ENCODE data around the gene KCNH2. TPM values are rescaled to one million over a fixed set of nuclear protein-coding genes. Genes with fewer than 3 reads are reported as not detected.

Gene KCNH2
- total RNA-seq, 1 experiment from 2014 or later, result 1.5 TPM

GRCh38 chr7:150972741-150973140, 5.4 kb downstream of the KCNH2 start:
- no peaks in the 10 kb centered on the region for H3K36me3 ChIP-seq (ENCODE audit: insufficient read depth, low read length, poor library complexity, severe bottlenecking)
- no peak for DNase-seq (ENCODE audit: low spot score)
- TF ChIP-seq CTCF (conservative IDR thresholded peaks at IDR 0.05; ENCODE audit: low read depth, low read length) (no peak), EZH2 (IDR thresholded peaks at IDR 0.05; ENCODE audit: borderline replicate concordance, low read depth, low read length, poor library complexity, severe bottlenecking) (no peak)
- ChIA-PET POLR2A (ENCODE audit: low non-redundant PET) (no interaction called here), CTCF (no interaction called here)
- BruUV-seq (replicated peaks), result no TSS peak
- H3K9me3 ChIP-seq (ENCODE audit: low read depth, low read length, poor library complexity, severe bottlenecking), result no peaks in the 10 kb centered on the region
- no peaks in the 10 kb centered on the region for H3K27me3 ChIP-seq (replicated peaks; ENCODE audit: insufficient read depth, low read depth, low read length, poor library complexity)
- intact Hi-C loops (cut with micrococcal nuclease; ENCODE audit: unreplicated experiment), result no loop called here
- H3K4me3 ChIP-seq (ENCODE audit: low read depth, low read length, poor library complexity, severe bottlenecking), result no peak overlapping the region
- H3K4me1 ChIP-seq (ENCODE audit: insufficient read depth, low read length, poor library complexity, severe bottlenecking), result peaks cover 15% of the 10 kb centered on the region
- no peak overlapping the region for H3K27ac ChIP-seq (ENCODE audit: low read depth, low read length, poor library complexity, severe bottlenecking)

GRCh38 chr7:150972023-150972468, 6.1 kb downstream of the KCNH2 start:
- ChIA-PET POLR2A (ENCODE audit: low non-redundant PET) (no interaction called here), CTCF (no interaction called here)
- no TSS peak for BruUV-seq (replicated peaks)
- DNase-seq (ENCODE audit: low spot score), result no peak
- H3K4me3 ChIP-seq (ENCODE audit: low read depth, low read length, poor library complexity, severe bottlenecking), result no peak overlapping the region
- H3K36me3 ChIP-seq (ENCODE audit: insufficient read depth, low read length, poor library complexity, severe bottlenecking), result no peaks in the 10 kb centered on the region
- H3K27ac ChIP-seq (ENCODE audit: low read depth, low read length, poor library complexity, severe bottlenecking), result no peak overlapping the region
- no peaks in the 10 kb centered on the region for H3K9me3 ChIP-seq (ENCODE audit: low read depth, low read length, poor library complexity, severe bottlenecking)
- no peak for TF ChIP-seq CTCF (conservative IDR thresholded peaks at IDR 0.05; ENCODE audit: low read depth, low read length)
- no peak for TF ChIP-seq EZH2 (IDR thresholded peaks at IDR 0.05; ENCODE audit: borderline replicate concordance, low read depth, low read length, poor library complexity, severe bottlenecking)
- H3K4me1 ChIP-seq (ENCODE audit: insufficient read depth, low read length, poor library complexity, severe bottlenecking), result peaks cover 12% of the 10 kb centered on the region
- intact Hi-C loops (cut with micrococcal nuclease; ENCODE audit: unreplicated experiment), result no loop called here
- H3K27me3 ChIP-seq (replicated peaks; ENCODE audit: insufficient read depth, low read depth, low read length, poor library complexity), result no peaks in the 10 kb centered on the region

GRCh38 chr7:150971242-150972022, 6.7 kb downstream of the KCNH2 start:
- Histone ChIP-seq H3K9me3 (ENCODE audit: low read depth, low read length, poor library complexity, severe bottlenecking) (no peaks in the 10 kb centered on the region), H3K4me3 (ENCODE audit: low read depth, low read length, poor library complexity, severe bottlenecking) (no peak overlapping the region), H3K4me1 (ENCODE audit: insufficient read depth, low read length, poor library complexity, severe bottlenecking) (peaks cover 10% of the 10 kb centered on the region), H3K36me3 (ENCODE audit: insufficient read depth, low read length, poor library complexity, severe bottlenecking) (no peaks in the 10 kb centered on the region), H3K27me3 (replicated peaks; ENCODE audit: insufficient read depth, low read depth, low read length, poor library complexity) (no peaks in the 10 kb centered on the region), H3K27ac (ENCODE audit: low read depth, low read length, poor library complexity, severe bottlenecking) (no peak overlapping the region)
- ChIA-PET CTCF (no interaction called here), POLR2A (ENCODE audit: low non-redundant PET) (no interaction called here)
- intact Hi-C loops (cut with micrococcal nuclease; ENCODE audit: unreplicated experiment), result no loop called here
- TF ChIP-seq EZH2 (IDR thresholded peaks at IDR 0.05; ENCODE audit: borderline replicate concordance, low read depth, low read length, poor library complexity, severe bottlenecking), result no peak
- no peak for TF ChIP-seq CTCF (conservative IDR thresholded peaks at IDR 0.05; ENCODE audit: low read depth, low read length)
- BruUV-seq (replicated peaks), result no TSS peak
- DNase-seq (ENCODE audit: low spot score), result no peak
